Stimulated activated CD4-positive, alpha-beta T cell treated with anti-CD3 and anti-CD28 coated beads, TNF-alpha, amount 100 ng/mL, for 1 hour (primary cell): ENCODE results near the gene COBL.

Source experiments
- DNase-seq, 3 donors: peaks; one replicate each; pipeline ENCODE4 v3.0.0-alpha.2; 2020; ENCODE audit warnings: low read depth in 3 of 3, low spot score in 1 of 3

Gene COBL

GRCh38 chr7:51255536-51256208 is 60.9 kb downstream of the COBL start:
- DNase-seq = no peak

GRCh38 chr7:51255036-51255435 is 61.6 kb downstream of the COBL start:
- DNase-seq = no peak

DNA sequence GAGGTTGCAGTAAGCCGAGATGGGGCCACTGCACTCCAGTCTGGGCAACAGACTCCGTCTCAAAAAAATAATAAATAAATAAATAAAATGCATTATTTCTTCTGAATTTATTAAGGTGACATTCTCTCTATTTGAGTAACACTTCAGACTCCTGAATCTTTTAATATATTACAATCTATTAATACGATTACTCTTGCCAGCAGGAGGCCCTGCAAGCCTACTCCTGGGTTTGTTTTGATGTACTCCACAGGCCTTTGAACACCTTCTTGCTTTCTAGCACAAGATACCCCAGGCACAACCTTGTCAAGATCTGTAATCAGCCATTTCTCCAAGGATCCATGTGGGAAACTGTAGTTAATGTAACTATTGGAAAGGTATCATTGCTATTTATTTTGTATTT is 63.5 kb downstream of the COBL start:
- no peak for DNase-seq

GRCh38 chr7:51251290-51251689 is 65.3 kb downstream of the COBL start:
- DNase-seq = no peak

GRCh38 chr7:51250512-51250911 is 66.1 kb downstream of the COBL start:
- DNase-seq = no peak

DNA sequence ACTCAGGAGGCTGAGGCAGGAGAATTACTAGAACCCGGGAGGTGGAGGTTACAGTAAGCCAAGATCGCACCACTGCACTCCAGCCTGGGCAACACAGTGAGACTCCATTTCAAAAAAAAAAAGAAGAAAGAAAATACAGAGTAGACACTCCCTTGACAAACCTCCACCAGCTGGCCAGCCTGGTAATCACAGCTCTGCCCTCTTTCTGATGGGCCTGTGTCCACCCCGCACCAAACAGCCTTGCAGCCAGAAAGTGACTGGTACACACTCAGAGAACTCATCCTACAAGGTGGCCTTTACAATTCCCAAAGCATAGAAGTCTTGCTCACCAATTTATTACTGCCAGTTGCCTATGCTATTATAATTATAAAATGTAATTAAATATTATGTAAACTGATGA is 66.6 kb downstream of the COBL start:
- no peak for DNase-seq

DNA sequence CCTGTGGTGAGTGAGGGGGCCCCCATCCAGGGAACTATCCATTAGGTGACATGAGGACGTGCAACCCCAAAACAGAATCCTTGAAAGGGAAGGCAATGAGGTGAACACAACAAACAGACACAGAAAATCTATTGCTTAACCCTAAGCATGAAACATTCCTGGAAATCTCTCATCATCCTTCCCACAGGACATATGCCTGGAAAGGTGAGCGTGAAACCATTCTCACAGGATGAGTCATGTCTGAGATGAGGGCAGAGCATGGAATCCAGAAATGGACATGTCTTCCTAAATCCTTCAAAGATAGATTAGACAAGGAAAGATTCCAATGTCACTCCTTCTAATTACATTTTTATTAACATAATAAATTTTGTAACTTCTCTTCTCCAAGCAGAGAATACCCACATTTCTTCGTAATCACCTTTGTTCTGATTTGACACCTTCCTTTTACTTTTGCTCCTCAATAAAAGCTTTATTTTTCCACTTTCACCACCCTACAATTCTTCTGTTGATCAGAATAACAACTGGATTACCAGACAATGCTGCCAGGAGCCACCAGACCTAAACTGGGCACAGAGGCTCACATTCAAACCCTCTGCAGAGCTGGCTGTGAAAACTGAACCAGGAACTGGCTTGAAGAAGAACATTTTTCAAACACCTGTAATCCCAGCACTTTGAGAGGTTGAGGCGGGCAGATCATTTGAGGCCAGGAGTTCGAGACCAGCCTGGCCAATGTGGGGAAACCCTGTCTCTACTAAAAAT is 67.2 kb downstream of the COBL start:
- DNase-seq = no peak

DNA sequence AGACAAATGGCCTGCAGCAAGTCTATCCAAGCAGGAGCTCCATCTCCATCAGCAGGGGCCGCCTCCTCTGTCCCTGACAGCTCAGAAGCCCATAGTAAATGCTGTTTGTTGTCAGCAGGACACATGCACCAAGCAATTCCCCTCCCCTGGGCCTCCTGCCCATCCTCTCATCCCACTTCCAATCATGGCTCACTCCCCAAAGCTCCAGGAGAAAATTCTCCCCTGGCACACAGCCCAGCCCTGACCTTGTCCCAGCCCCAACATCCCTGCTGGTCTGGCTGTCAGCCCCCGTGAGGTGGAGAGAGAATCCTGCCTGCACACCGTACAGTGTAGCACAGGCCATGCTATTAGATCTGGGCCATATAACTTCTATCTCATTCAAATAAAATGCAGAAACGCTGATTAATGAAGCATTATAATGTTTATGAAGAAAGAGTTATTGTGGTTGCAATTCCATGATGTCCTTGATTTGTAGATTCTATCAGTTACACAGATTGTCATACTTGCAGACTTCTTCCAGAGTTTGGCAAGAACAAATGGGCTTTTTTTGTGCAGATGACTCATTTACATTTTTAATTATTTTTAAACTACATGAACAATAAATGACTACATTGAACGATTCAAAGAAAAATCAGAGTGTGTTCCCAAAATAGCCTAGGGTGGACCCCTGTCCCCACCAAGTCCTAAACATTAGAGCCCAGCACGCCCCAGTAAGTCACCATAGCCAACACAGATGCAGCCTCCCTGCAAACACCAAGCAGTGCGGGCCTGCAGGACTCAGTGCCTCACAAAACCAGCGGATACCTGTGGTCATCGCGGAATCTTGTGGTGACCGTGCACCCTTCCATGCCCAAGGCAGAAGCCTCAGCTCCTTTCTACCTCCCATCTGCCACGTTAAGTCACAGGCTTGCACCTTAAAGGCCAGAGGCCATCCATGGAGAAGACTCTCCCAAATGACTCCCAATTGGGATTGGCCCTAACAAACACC is 70.1 kb downstream of the COBL start:
- DNase-seq = no peak

GRCh38 chr7:51244885-51245284 is 71.7 kb downstream of the COBL start:
- DNase-seq = no peak

GRCh38 chr7:51244053-51244452 is 72.6 kb downstream of the COBL start:
- no peak for DNase-seq

GRCh38 chr7:51243631-51244030 is 73.0 kb downstream of the COBL start:
- no peak for DNase-seq

- no peak for DNase-seq
Measured at GRCh38 chr7:51242881-51243518, 73.6 kb downstream of the COBL start.

DNA sequence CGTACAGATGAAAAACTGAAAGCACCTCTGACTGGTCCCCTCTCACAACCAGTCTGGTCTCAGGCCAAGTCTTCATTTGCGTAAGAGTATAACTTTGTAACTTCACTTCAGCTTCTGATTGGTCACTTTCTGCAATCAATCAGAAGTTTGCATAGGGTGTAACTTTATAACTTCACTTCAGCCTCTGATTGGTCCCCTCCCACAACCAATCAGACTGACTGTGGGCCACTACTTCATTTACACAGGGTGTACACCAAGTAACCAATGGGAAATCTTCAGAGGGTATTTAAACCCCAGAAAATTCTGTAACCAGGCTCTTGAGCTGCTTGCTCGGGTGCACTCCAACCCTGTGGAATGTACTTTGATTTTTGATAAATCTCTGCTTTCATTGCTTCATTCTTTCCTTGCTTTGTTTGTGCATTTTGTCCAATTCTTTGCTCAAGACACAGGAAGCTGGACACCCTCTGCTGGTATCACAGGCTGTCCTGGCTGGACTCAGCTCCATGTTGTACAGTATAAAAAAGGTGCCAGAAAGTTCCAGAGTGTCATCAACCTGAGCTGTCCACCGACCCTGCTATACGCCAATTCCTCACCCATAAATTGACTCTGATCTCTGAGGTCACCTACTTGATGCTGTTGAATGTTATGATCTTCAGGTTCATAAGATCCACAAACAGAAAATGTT is 74.5 kb downstream of the COBL start:
- no peak for DNase-seq

- DNase-seq = no peak
Measured at GRCh38 chr7:51240868-51241267, 75.7 kb downstream of the COBL start.

GRCh38 chr7:51239691-51240090 is 76.9 kb downstream of the COBL start:
- DNase-seq = no peak

GRCh38 chr7:51238981-51239495 is 77.6 kb downstream of the COBL start:
- no peak for DNase-seq

DNA sequence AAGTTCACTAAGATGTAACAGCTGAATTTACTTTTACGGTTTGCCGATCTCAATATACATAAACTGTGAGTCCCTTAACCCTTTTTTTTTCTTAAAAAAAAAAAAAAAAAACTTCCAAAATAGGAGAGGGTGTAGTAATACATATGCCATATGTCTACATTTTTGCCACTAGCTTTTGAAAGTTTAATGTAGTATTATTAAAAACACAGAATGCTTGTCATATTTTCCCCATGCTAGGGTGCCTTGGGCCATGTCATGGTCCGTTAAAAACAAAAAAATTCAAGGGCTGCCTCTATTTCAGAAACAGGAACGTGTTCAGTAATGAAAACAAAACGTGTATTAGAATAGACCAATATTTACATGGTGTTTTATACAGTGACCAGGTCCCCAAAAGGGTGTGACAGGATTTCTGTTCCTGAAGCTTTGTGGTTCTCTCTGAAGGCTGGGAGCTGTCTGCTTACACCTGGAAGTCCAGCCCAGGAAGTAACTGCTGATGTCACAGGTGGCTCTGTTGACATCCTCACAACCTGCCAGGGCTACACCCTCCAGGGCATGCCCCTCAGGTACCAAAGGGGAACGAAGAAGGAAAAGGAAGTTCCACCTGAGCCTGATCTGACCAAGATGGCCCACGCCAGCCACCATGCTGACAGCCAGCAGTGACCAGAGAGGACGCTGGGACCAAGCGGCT is 79.0 kb downstream of the COBL start:
- no peak for DNase-seq

DNA sequence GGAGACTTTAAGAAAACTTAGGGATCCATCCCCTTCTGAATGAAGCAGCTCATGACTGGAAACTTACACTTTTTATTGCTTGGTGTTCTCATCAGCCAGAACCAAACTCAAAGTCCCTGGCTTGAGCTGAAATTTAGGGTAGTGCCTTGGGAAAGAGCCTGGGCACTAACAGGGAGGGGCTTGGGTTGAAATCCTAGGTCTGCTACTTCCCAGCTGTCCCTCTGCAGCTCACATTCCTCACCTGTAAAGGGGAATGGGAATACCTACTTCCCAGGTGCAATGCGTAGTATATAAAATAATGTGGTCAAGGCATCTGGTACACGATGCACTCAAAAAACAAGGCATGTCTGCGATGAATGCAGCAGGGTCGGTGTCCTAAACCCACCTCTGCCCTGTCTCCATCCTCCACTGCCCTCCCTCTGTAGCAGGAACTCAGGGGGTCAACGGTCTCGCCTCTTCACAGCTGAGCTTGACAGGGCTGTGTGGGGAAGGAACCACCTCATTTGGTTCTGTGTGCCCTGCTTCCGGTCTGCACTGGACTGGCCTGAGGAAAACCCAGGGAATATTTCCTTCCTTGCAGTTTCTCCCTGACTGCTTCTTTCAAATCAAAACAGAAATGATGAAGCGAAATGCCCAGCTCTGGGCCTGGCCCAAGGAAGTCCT is 80.0 kb downstream of the COBL start:
- no peak for DNase-seq

GRCh38 chr7:51235593-51236313 is 80.9 kb downstream of the COBL start:
- DNase-seq = no peak
